ENCODE measurements around the gene PTBP3.
A peak's percentile ranks its signal among the peaks of the same experiment; 100 is the strongest.

The PTBP3 gene

GRCh38 chr9:112337547-112337946 lies 4.1 kb upstream of the PTBP3 start:
- DNase-seq (ENCODE audit: extremely low read depth, insufficient read length) = no peak
- TF ChIP-seq CTCF (IDR thresholded peaks at IDR 0.05; ENCODE audit: insufficient read depth, low read length, poor library complexity, severe bottlenecking) = no peak

GRCh38 chr9:112334432-112334841 lies 1.0 kb upstream of the PTBP3 start:
- TF ChIP-seq CTCF (IDR thresholded peaks at IDR 0.05; ENCODE audit: insufficient read depth, low read length, poor library complexity, severe bottlenecking) = no peak

More at GRCh38 chr9:112337547-112337946, 4.1 kb upstream of the PTBP3 start:
- Histone ChIP-seq H3K36me3 (ENCODE audit: control insufficient read depth, insufficient read depth, low read length) (no peaks in the 10 kb centered on the region), H3K27me3 (replicated peaks; ENCODE audit: control insufficient read depth, insufficient read depth, low read length) (no peaks in the 10 kb centered on the region), H3K4me3 (replicated peaks; ENCODE audit: low read depth, low read length) (no peak overlapping the region)

GRCh38 chr9:112333639-112334431 lies 416 bp upstream of the PTBP3 start:
- peak; percentile 55 for TF ChIP-seq CTCF (IDR thresholded peaks at IDR 0.05; ENCODE audit: insufficient read depth, low read length, poor library complexity, severe bottlenecking)
- peak; percentile 98 for DNase-seq (ENCODE audit: extremely low read depth, insufficient read length)
- Histone ChIP-seq H3K4me3 (replicated peaks; ENCODE audit: low read depth, low read length) (peak overlapping the region; percentile 88), H3K27me3 (replicated peaks; ENCODE audit: control insufficient read depth, insufficient read depth, low read length) (no peaks in the 10 kb centered on the region), H3K36me3 (ENCODE audit: control insufficient read depth, insufficient read depth, low read length) (no peaks in the 10 kb centered on the region)

More at GRCh38 chr9:112334432-112334841, 1.0 kb upstream of the PTBP3 start:
- Histone ChIP-seq H3K36me3 (ENCODE audit: control insufficient read depth, insufficient read depth, low read length) (no peaks in the 10 kb centered on the region), H3K4me3 (replicated peaks; ENCODE audit: low read depth, low read length) (peak overlapping the region; percentile 79), H3K27me3 (replicated peaks; ENCODE audit: control insufficient read depth, insufficient read depth, low read length) (no peaks in the 10 kb centered on the region)
- DNase-seq (ENCODE audit: extremely low read depth, insufficient read length) = peak; percentile 38

- DNase-seq (ENCODE audit: extremely low read depth, insufficient read length) = no peak
- H3K36me3 ChIP-seq (ENCODE audit: control insufficient read depth, insufficient read depth, low read length) = no peaks in the 10 kb centered on the region
- H3K4me3 ChIP-seq (replicated peaks; ENCODE audit: low read depth, low read length) = peak overlapping the region; percentile 88
- no peaks in the 10 kb centered on the region for H3K27me3 ChIP-seq (replicated peaks; ENCODE audit: control insufficient read depth, insufficient read depth, low read length)
- no peak for TF ChIP-seq CTCF (IDR thresholded peaks at IDR 0.05; ENCODE audit: insufficient read depth, low read length, poor library complexity, severe bottlenecking)
Measured at GRCh38 chr9:112332674-112332976, 794 bp downstream of the PTBP3 start.

GRCh38 chr9:112332214-112332613 lies 1.2 kb downstream of the PTBP3 start:
- DNase-seq (ENCODE audit: extremely low read depth, insufficient read length) = no peak
- no peaks in the 10 kb centered on the region for H3K27me3 ChIP-seq (replicated peaks; ENCODE audit: control insufficient read depth, insufficient read depth, low read length)
- no peak for TF ChIP-seq CTCF (IDR thresholded peaks at IDR 0.05; ENCODE audit: insufficient read depth, low read length, poor library complexity, severe bottlenecking)
- peak overlapping the region; percentile 88 for H3K4me3 ChIP-seq (replicated peaks; ENCODE audit: low read depth, low read length)
- H3K36me3 ChIP-seq (ENCODE audit: control insufficient read depth, insufficient read depth, low read length) = no peaks in the 10 kb centered on the region

GRCh38 chr9:112331674-112331952 lies 1.8 kb downstream of the PTBP3 start:
- H3K27me3 ChIP-seq (replicated peaks; ENCODE audit: control insufficient read depth, insufficient read depth, low read length) = no peaks in the 10 kb centered on the region
- no peak for TF ChIP-seq CTCF (IDR thresholded peaks at IDR 0.05; ENCODE audit: insufficient read depth, low read length, poor library complexity, severe bottlenecking)
- no peaks in the 10 kb centered on the region for H3K36me3 ChIP-seq (ENCODE audit: control insufficient read depth, insufficient read depth, low read length)
- no peak for DNase-seq (ENCODE audit: extremely low read depth, insufficient read length)
- H3K4me3 ChIP-seq (replicated peaks; ENCODE audit: low read depth, low read length) = peak overlapping the region; percentile 88

All from GM06990 (cell line).